ENCODE results near the gene SH2B2. TPM values are rescaled to one million over a fixed set of nuclear protein-coding genes. Genes with fewer than 3 reads are reported as not detected.

SH2B2 gene
- total RNA-seq, 3 donors from 2014 or later (not counting 1 experiment from before 2014, with no cell fraction given), result 1.6 to 2.9 (median 2.0) TPM

DNA sequence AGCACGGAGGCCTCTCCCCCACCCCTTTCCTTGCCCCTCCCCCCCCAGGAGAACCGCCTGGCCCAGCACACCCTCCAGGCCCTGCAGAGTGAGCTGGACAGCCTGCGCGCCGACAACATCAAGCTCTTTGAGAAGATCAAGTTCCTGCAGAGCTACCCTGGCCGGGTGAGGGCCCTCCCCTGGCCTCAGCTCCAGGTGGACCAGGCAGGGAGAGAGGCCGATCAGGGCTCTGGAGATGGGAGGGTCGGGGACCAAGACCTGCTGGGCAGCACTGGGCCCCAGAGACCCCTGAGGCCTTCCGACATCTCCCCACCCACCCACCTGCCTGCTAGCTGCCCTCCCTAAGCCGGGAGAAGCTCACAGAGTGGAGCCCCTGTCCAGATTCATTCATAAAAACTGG is 8.8 kb upstream of the SH2B2 start:
- H3K27ac Mint-ChIP-seq, result no peak overlapping the region
- H3K4me1 Mint-ChIP-seq, result peaks cover 0 to 6% of the 10 kb centered on the region in 2 donors
- no peaks in the 10 kb centered on the region for H3K36me3 Mint-ChIP-seq
- intact Hi-C loops (cut with micrococcal nuclease), result no loop called here
- DNase-seq (no peak), ATAC-seq (no peak)
- TF ChIP-seq, protein P1, sequence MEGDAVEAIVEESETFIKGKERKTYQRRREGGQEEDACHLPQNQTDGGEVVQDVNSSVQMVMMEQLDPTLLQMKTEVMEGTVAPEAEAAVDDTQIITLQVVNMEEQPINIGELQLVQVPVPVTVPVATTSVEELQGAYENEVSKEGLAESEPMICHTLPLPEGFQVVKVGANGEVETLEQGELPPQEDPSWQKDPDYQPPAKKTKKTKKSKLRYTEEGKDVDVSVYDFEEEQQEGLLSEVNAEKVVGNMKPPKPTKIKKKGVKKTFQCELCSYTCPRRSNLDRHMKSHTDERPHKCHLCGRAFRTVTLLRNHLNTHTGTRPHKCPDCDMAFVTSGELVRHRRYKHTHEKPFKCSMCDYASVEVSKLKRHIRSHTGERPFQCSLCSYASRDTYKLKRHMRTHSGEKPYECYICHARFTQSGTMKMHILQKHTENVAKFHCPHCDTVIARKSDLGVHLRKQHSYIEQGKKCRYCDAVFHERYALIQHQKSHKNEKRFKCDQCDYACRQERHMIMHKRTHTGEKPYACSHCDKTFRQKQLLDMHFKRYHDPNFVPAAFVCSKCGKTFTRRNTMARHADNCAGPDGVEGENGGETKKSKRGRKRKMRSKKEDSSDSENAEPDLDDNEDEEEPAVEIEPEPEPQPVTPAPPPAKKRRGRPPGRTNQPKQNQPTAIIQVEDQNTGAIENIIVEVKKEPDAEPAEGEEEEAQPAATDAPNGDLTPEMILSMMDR (IDR thresholded peaks at IDR 0.05), result no peak
- 94% methylated on average over 10 of the region's 10 CpGs for WGBS (ENCODE audit: insufficient coverage)
- Histone ChIP-seq H3K27ac (ENCODE audit: low read length) (no peak overlapping the region), H3K36me3 (ENCODE audit: control insufficient read depth, insufficient read depth, low read length) (no peaks in the 10 kb centered on the region), H3K4me3 (ENCODE audit: low read length) (no peak overlapping the region), H3K4me1 (ENCODE audit: control insufficient read depth, insufficient read depth, low read length) (peaks cover 6% of the 10 kb centered on the region), H3K27me3 (ENCODE audit: control insufficient read depth, insufficient read depth, low read length) (no peaks in the 10 kb centered on the region), H3K9me3 (ENCODE audit: control insufficient read depth, insufficient read depth, low read length) (no peaks in the 10 kb centered on the region)
- no peak overlapping the region for H3K4me3 Mint-ChIP-seq
- no peaks in the 10 kb centered on the region for H3K27me3 Mint-ChIP-seq (ENCODE audit: low read depth in 2 of 2)
- H3K9me3 Mint-ChIP-seq, result no peaks in the 10 kb centered on the region

DNA sequence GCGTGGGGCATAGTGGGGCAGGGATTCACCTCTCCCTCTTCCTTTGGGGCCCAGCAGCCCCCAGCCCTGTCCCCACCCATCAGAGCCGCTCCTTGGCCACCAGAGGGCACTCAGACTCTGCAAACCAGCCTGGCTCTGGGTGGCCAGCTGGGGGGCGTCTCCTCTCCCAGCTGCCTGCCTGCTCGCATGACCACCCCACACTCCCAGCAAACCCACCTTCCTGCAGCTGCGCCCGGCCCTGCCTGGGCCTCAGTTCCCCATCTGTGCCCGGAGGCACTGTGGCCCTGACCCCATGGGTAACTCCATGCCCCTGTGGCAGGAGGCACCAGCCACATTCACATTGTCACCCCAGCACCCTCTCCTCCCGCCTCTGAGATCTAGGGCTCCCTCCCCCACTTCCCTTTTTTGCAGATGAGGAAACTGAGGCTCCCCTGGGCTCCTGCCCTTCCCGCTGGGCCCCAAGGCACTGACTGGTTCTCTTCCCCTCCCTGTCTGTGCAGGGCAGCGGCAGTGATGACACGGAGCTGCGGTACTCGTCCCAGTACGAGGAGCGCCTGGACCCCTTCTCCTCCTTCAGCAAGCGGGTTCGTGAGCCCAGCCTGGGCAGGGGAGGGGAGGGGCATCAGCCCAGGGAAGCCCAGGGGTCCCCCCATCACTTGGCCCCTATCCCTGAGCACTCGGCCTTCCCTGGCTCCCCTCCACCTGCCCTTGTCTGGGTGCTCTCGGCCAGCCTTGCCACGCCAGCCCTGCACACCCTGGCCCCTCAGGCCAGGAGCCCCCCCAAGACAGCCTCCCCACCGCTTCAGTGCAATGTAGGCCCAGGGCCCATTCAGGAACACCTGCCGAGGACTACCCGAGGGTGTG is 6.9 kb upstream of the SH2B2 start:
- Mint-ChIP-seq H3K27me3 (ENCODE audit: low read depth in 2 of 2) (no peaks in the 10 kb centered on the region), H3K9me3 (no peaks in the 10 kb centered on the region), H3K36me3 (no peaks in the 10 kb centered on the region), H3K4me1 (peaks cover 0 to 10% of the 10 kb centered on the region in 2 donors), H3K27ac (no peak overlapping the region), H3K4me3 (no peak overlapping the region)
- intact Hi-C loops (cut with micrococcal nuclease), result loop anchor here (1.0 kb wide), 1 partner anchor 111 kb away; no protein-coding TSS in a partner anchor
- Histone ChIP-seq H3K27me3 (ENCODE audit: control insufficient read depth, insufficient read depth, low read length) (no peaks in the 10 kb centered on the region), H3K4me3 (ENCODE audit: low read length) (no peak overlapping the region), H3K36me3 (ENCODE audit: control insufficient read depth, insufficient read depth, low read length) (no peaks in the 10 kb centered on the region), H3K9me3 (ENCODE audit: control insufficient read depth, insufficient read depth, low read length) (no peaks in the 10 kb centered on the region), H3K4me1 (ENCODE audit: control insufficient read depth, insufficient read depth, low read length) (peaks cover 17% of the 10 kb centered on the region), H3K27ac (ENCODE audit: low read length) (no peak overlapping the region)
- TF ChIP-seq, protein P1 (IDR thresholded peaks at IDR 0.05), result peak; percentile 49
- ATAC-seq (peak; percentile 71 to 86 (median 84)), DNase-seq (peak; percentile 29 to 80)
- 51% methylated on average over 23 of the region's 23 CpGs for WGBS (ENCODE audit: insufficient coverage)

DNA sequence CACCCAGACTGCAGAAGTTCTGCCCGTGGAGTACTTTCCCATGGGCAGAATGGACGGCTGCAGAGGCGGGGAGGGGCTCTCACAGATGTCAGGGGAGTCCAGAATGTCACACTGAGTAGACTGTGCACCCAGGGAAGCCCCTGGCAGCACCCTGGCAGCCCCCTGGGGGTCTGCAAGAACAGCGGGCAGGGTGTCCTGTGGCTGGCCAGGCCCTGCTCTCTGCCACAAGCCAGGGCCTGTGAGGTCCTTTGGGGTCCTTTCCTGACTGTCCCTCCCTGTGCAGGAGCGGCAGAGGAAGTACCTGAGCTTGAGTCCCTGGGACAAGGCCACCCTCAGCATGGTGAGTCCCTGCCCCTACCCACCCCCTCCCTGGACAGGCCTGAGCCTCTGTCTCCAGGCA is 6.1 kb upstream of the SH2B2 start:
- H3K9me3 Mint-ChIP-seq, result no peaks in the 10 kb centered on the region
- TF ChIP-seq, protein P1 (IDR thresholded peaks at IDR 0.05), result no peak
- ATAC-seq (no peak), DNase-seq (no peak)
- no peak overlapping the region for H3K27ac Mint-ChIP-seq
- no peaks in the 10 kb centered on the region for H3K36me3 Mint-ChIP-seq
- peaks cover 24% of the 10 kb centered on the region for H3K4me1 ChIP-seq (ENCODE audit: control insufficient read depth, insufficient read depth, low read length)
- WGBS (ENCODE audit: insufficient coverage), result 92% methylated on average over 5 of the region's 5 CpGs
- no peak overlapping the region for H3K27ac ChIP-seq (ENCODE audit: low read length)
- no peaks in the 10 kb centered on the region for H3K27me3 ChIP-seq (ENCODE audit: control insufficient read depth, insufficient read depth, low read length)
- no peaks in the 10 kb centered on the region for H3K36me3 ChIP-seq (ENCODE audit: control insufficient read depth, insufficient read depth, low read length)
- intact Hi-C loops (cut with micrococcal nuclease), result no loop called here
- peaks cover 0 to 18% of the 10 kb centered on the region in 2 donors for H3K4me1 Mint-ChIP-seq
- H3K27me3 Mint-ChIP-seq (ENCODE audit: low read depth in 2 of 2), result no peaks in the 10 kb centered on the region
- H3K4me3 ChIP-seq (ENCODE audit: low read length), result no peak overlapping the region
- no peak overlapping the region for H3K4me3 Mint-ChIP-seq
- H3K9me3 ChIP-seq (ENCODE audit: control insufficient read depth, insufficient read depth, low read length), result no peaks in the 10 kb centered on the region
